SK-N-SH (cell line): ENCODE measurements around the gene CSRNP3. TPM values are rescaled to one million over a fixed set of nuclear protein-coding genes. Genes with fewer than 3 reads are reported as not detected.

Experiments used
- CTCF ChIA-PET: fragments of 300-600, 350-600 bp; formaldehyde crosslinking; extraction: SDS; loops from one replicate; lab custom pipeline; 2021; lab: Yijun Ruan, JAX
- POLR2A ChIA-PET: fragments of 350-600 bp; sonication (Branson Sonifier 250); formaldehyde crosslinking; extraction: SDS; loops from one replicate; lab custom pipeline; 2020; ENCODE audit warnings: antibody characterized with exemption, inconsistent platforms; lab: Yijun Ruan, JAX
- DNase-seq: peaks from one replicate; pipeline ENCODE4 v3.0.0; 2012
- H2AFZ ChIP-seq: fragments of 200-600 bp; sonication (generic); 2 replicates; pipeline ENCODE4 v1.8.1; 2016; ENCODE audit warnings: antibody characterized with exemption, mild to moderate bottlenecking, low read depth
- H3F3A ChIP-seq: fragments of 200-600 bp; sonication (generic); replicated peaks from 2 replicates; pipeline ENCODE3; 2016; ENCODE audit warnings: antibody characterized with exemption, mild to moderate bottlenecking; ENCODE audit not compliant: insufficient read depth
- H3K27ac ChIP-seq, 2 experiments: fragments of 200-500 bp in 1 of 2; fragments of 200-600 bp in 1 of 2; sonication (Bioruptor generic) in 1 of 2; sonication (generic), shearing (Covaris generic) in 1 of 2; 2 replicates each; pipeline versions ENCODE4 v1.5.1 to v1.6.1; 2014 to 2016; ENCODE audit warnings: low read depth in 2 of 2, inconsistent platforms in 1 of 2, low read length in 1 of 2, mild to moderate bottlenecking in 1 of 2, mixed read lengths in 1 of 2
- H3K27me3 ChIP-seq: fragments of 200-600 bp; sonication (generic), shearing (Covaris generic); 2 replicates; pipeline ENCODE4 v1.6.1; 2016; ENCODE audit warnings: mixed run types; ENCODE audit not compliant: insufficient read depth
- H3K36me3 ChIP-seq, 2 experiments: fragments of 200-500 bp in 1 of 2; fragments of 200-600 bp in 1 of 2; sonication (Bioruptor generic) in 1 of 2; sonication (generic) in 1 of 2; replicated peaks in 1 of 2; 2 replicates each; pipeline versions ENCODE3 to v1.5.1; 2014 to 2016; ENCODE audit warnings: low read length in 1 of 2, mild to moderate bottlenecking in 1 of 2; ENCODE audit not compliant: insufficient read depth in 2 of 2, control insufficient read depth in 1 of 2
- H3K4me1 ChIP-seq, 2 experiments: fragments of 200-500 bp in 1 of 2; fragments of 200-600 bp in 1 of 2; sonication (Bioruptor generic) in 1 of 2; sonication (generic), shearing (Covaris generic) in 1 of 2; 2 replicates each; pipeline versions ENCODE4 v1.5.1 to v1.6.1; 2014 to 2016; ENCODE audit warnings: low read depth in 1 of 2, low read length in 1 of 2, mixed run types in 1 of 2; ENCODE audit not compliant: insufficient read depth in 2 of 2, control insufficient read depth in 1 of 2
- H3K4me2 ChIP-seq: fragments of 200-600 bp; sonication (generic), shearing (Covaris generic); 2 replicates; pipeline ENCODE4 v1.6.1; 2017; ENCODE audit warnings: mixed run types
- H3K4me3 ChIP-seq, 2 experiments: fragments of 200-500 bp in 1 of 2; fragments of 200-600 bp in 1 of 2; sonication (Bioruptor generic) in 1 of 2; sonication (generic), shearing (Covaris generic) in 1 of 2; 2 replicates each; pipeline versions ENCODE4 v1.5.1 to v1.8.1; 2014 to 2016; ENCODE audit warnings: low read depth in 2 of 2, inconsistent platforms in 1 of 2, low read length in 1 of 2, mild to moderate bottlenecking in 1 of 2, mixed read lengths in 1 of 2, moderate library complexity in 1 of 2
- H3K79me2 ChIP-seq: fragments of 200-600 bp; sonication (generic); 2 replicates; pipeline ENCODE4 v1.8.1; 2017; ENCODE audit warnings: mild to moderate bottlenecking; ENCODE audit not compliant: insufficient read depth
- H3K9ac ChIP-seq: fragments of 200-600 bp; sonication (generic); 2 replicates; pipeline ENCODE4 v1.6.1; 2017; ENCODE audit warnings: mixed run types
- H3K9me2 ChIP-seq: fragments of 200-600 bp; sonication (generic); 2 replicates; pipeline ENCODE4 v1.6.1; 2017; ENCODE audit warnings: mixed run types
- H3K9me3 ChIP-seq: fragments of 200-600 bp; sonication (generic); 2 replicates; pipeline ENCODE4 v1.6.1; 2017; ENCODE audit warnings: mixed run types, mild to moderate bottlenecking, moderate library complexity
- H4K20me1 ChIP-seq: fragments of 200-600 bp; sonication (generic); 2 replicates; pipeline ENCODE4 v1.6.1; 2017; ENCODE audit warnings: mild to moderate bottlenecking, mixed run types; ENCODE audit not compliant: insufficient read depth
- ELF1 ChIP-seq: IDR thresholded peaks from 2 replicates; pipeline ENCODE4 v1.4.0; 2012
- EZH2phosphoT487 ChIP-seq: fragments of 200-600 bp; sonication (generic); IDR thresholded peaks from 2 replicates; pipeline ENCODE4 v1.6.1; 2017; ENCODE audit warnings: low read depth, mixed run types, mild to moderate bottlenecking, antibody characterized with exemption, moderate library complexity, borderline replicate concordance
- FOXJ3 ChIP-seq: sonication (generic); formaldehyde crosslinking; IDR thresholded peaks from 2 replicates; pipeline ENCODE4 v1.5.1; 2020; ENCODE audit warnings: mild to moderate bottlenecking, missing genetic modification reagents
- FOXM1 ChIP-seq: IDR thresholded peaks from 2 replicates; pipeline ENCODE4 v1.4.0; 2012; ENCODE audit warnings: low read depth, mild to moderate bottlenecking
- MEF2A ChIP-seq: IDR thresholded peaks from 2 replicates; pipeline ENCODE4 v1.4.0; 2012; ENCODE audit warnings: low read depth, borderline replicate concordance
- MXI1 ChIP-seq: IDR thresholded peaks from 2 replicates; pipeline ENCODE4 v1.6.1; 2012; ENCODE audit warnings: mild to moderate bottlenecking, low read depth, low read length, improper control_type of control experiment
- NRF1 ChIP-seq: IDR thresholded peaks from 2 replicates; pipeline ENCODE4 v1.6.1; 2012; ENCODE audit warnings: low read depth, mild to moderate bottlenecking, low read length
- RXRA ChIP-seq: IDR thresholded peaks from 2 replicates; pipeline ENCODE4 v1.4.0; 2012; ENCODE audit warnings: low read depth, mild to moderate bottlenecking, borderline replicate concordance
- SIN3A ChIP-seq: IDR thresholded peaks from 2 replicates; pipeline ENCODE4 v1.6.1; 2012; ENCODE audit warnings: low read depth, mild to moderate bottlenecking, low read length, moderate library complexity, borderline replicate concordance
- TAF1 ChIP-seq: IDR thresholded peaks from 2 replicates; pipeline ENCODE4 v1.6.1; 2012; ENCODE audit warnings: low read depth, mild to moderate bottlenecking, low read length, moderate library complexity, borderline replicate concordance
- TEAD4 ChIP-seq: IDR thresholded peaks from 2 replicates; pipeline ENCODE4 v1.4.0; 2012; ENCODE audit warnings: mild to moderate bottlenecking, borderline replicate concordance; ENCODE audit not compliant: insufficient read depth
- YY1 ChIP-seq: IDR thresholded peaks from 2 replicates; pipeline ENCODE4 v1.4.0; 2012; ENCODE audit warnings: low read depth, mild to moderate bottlenecking
- WGBS: methylation state at CpG from one replicate; pipeline ENCODE4 v1.1.6; 2017; ENCODE audit warnings: low lambda C conversion rate; 5-methylcytosine and 5-hydroxymethylcytosine counted together
- polyA plus RNA-seq, 3 experiments: library from polyadenylated mRNA; depleted of rRNA; stranded (reverse); fragments of >200 nt; gene quantifications; 2 replicates each; pipeline ENCODE4 v1.2.3, GENCODE V29; 2012
- TF ChIP-seq, protein P1 (sequence below): IDR thresholded peaks from 2 replicates; pipeline ENCODE4 v1.4.0; 2012; ENCODE audit warnings: low read depth, borderline replicate concordance
- TF ChIP-seq, protein P2 (sequence below): fragments of 150-350 bp; IDR thresholded peaks from 2 replicates; pipeline ENCODE4 v1.6.1; 2016; ENCODE audit warnings: mild to moderate bottlenecking, low read depth, low read length
- TF ChIP-seq, protein P3 (sequence below): IDR thresholded peaks from 2 replicates; pipeline ENCODE4; 2012
- TF ChIP-seq, protein P4 (sequence below): IDR thresholded peaks from 2 replicates; pipeline ENCODE4 v1.4.0; 2012; ENCODE audit warnings: low read depth

Gene CSRNP3
- polyA plus RNA-seq, 1 of the 3 experiments (the other 2 are of a cell fraction) = 1.0 TPM

DNA sequence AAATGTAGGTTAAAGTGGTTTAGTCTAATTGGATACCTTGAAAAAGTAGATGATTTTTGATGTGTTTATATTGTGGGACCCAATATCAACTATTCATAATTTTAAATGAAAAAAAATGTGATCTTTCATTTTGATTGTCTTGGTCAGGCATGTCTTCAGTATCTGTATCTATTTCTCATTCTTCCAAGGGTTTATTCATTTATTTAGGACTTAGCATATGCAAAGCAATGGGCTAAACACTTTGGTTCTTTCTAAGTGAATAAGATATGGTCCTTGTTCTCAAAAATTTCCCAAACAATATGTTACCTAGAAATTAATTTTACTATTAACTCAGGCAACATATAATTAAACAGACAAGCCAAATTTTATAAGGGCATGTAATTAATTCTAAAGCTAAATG lies 49.1 kb downstream of the CSRNP3 start (continued):
- TF ChIP-seq TAF1 = no peak
- TF ChIP-seq, all 33 proteins: peak for 0

DNA sequence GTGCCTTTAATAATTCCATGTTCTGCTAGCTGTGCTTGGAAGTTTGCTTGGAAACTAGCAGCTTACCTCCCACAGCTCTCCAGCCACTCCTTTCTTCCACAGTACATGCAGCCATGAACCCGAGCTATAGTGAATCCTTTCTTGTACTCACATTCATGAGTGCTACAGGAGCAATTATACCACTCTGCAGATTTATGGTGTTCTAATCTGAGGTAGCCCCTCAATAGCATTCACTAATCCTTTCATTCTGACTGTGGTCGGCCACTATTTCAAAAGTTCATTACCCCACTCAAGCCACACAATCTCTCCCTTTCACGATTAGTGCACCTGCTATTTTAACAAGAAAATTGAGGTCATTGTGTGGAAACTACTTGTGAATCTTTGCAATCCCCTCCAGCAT lies 53.2 kb downstream of the CSRNP3 start:
- WGBS = 86% methylated on average over 3 of the region's 3 CpGs
- H3K9me3 ChIP-seq = no peaks in the 10 kb centered on the region
- no peak for TF ChIP-seq RXRA
- no peak for TF ChIP-seq TAF1
- no peak for TF ChIP-seq FOXJ3 (CRISPR knock-in tag)
- no peak for TF ChIP-seq ELF1
- TF ChIP-seq, protein P1, sequence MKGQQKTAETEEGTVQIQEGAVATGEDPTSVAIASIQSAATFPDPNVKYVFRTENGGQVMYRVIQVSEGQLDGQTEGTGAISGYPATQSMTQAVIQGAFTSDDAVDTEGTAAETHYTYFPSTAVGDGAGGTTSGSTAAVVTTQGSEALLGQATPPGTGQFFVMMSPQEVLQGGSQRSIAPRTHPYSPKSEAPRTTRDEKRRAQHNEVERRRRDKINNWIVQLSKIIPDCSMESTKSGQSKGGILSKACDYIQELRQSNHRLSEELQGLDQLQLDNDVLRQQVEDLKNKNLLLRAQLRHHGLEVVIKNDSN = no peak
- TF ChIP-seq, protein P2, sequence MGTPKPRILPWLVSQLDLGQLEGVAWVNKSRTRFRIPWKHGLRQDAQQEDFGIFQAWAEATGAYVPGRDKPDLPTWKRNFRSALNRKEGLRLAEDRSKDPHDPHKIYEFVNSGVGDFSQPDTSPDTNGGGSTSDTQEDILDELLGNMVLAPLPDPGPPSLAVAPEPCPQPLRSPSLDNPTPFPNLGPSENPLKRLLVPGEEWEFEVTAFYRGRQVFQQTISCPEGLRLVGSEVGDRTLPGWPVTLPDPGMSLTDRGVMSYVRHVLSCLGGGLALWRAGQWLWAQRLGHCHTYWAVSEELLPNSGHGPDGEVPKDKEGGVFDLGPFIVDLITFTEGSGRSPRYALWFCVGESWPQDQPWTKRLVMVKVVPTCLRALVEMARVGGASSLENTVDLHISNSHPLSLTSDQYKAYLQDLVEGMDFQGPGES = no peak
- TF ChIP-seq, protein P3, sequence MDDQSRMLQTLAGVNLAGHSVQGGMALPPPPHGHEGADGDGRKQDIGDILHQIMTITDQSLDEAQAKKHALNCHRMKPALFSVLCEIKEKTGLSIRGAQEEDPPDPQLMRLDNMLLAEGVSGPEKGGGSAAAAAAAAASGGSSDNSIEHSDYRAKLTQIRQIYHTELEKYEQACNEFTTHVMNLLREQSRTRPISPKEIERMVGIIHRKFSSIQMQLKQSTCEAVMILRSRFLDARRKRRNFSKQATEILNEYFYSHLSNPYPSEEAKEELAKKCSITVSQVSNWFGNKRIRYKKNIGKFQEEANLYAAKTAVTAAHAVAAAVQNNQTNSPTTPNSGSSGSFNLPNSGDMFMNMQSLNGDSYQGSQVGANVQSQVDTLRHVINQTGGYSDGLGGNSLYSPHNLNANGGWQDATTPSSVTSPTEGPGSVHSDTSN = no peak
- no peak for TF ChIP-seq FOXM1
- no peak for TF ChIP-seq NRF1

DNA sequence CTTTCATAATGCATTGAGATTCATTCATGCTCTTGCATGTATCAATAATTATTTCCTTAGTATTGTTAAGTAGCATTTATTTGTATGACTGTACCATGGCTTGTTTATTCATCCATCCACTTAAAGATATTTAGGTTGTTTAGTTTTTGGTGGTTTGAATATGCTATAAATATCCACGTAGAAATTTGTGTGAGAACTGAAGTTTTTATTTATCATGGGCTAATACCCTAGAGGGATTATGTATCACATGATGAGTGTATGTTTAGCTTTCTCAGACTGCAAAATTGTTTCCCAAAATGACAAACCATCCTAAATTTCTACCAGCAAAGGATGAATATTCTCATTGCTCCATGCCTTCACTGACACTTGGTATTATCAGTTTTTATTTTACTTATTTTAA lies 55.2 kb downstream of the CSRNP3 start:
- Histone ChIP-seq H3K4me2 (no peak overlapping the region), H3K27me3 (no peaks in the 10 kb centered on the region), H3K27ac (no peak overlapping the region), H3K79me2 (no peaks in the 10 kb centered on the region), H3K4me3 (no peak overlapping the region), H2AFZ (no peak overlapping the region), H4K20me1 (no peaks in the 10 kb centered on the region), H3K36me3 (peaks cover 3% of the 10 kb centered on the region in 2 experiments), H3K9ac (no peak overlapping the region), H3K9me2 (no peaks in the 10 kb centered on the region), H3K9me3 (no peaks in the 10 kb centered on the region), H3F3A (no peaks in the 10 kb centered on the region), H3K4me1 (no peaks in the 10 kb centered on the region)
- ChIA-PET CTCF (no interaction called here), POLR2A (no interaction called here)
- TF ChIP-seq SIN3A (no peak), MXI1 (no peak), EZH2phosphoT487 (no peak), MEF2A (no peak), YY1 (no peak), RXRA (no peak), TEAD4 (no peak)
- TF ChIP-seq, protein P4, sequence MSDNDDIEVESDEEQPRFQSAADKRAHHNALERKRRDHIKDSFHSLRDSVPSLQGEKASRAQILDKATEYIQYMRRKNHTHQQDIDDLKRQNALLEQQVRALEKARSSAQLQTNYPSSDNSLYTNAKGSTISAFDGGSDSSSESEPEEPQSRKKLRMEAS = no peak
- 79% methylated on average over 1 of the region's 1 CpG for WGBS
- DNase-seq = no peak

More for the DNA sequence above, 53.2 kb downstream of the CSRNP3 start:
- CTCF ChIA-PET = no interaction called here
- POLR2A ChIA-PET = no interaction called here
- Histone ChIP-seq H3F3A (no peaks in the 10 kb centered on the region), H3K79me2 (no peaks in the 10 kb centered on the region), H3K9me2 (no peaks in the 10 kb centered on the region), H3K27me3 (no peaks in the 10 kb centered on the region), H4K20me1 (no peaks in the 10 kb centered on the region), H3K4me3 (no peak overlapping the region), H3K4me2 (no peak overlapping the region), H3K4me1 (no peaks in the 10 kb centered on the region), H3K36me3 (peaks cover 8 to 20% of the 10 kb centered on the region in 2 experiments), H3K27ac (no peak overlapping the region), H2AFZ (no peak overlapping the region), H3K9ac (no peak overlapping the region)
- no peak for DNase-seq
